ENCODE results near the gene TTC28.

- TF ChIP-seq POLR2A (IDR thresholded peaks at IDR 0.05), result no peak
- no peak for TF ChIP-seq CTCF (IDR thresholded peaks at IDR 0.05)
These were observed 658.3 kb downstream of the TTC28 start for GRCh38 chr22:28021116-28021997.

Measured in heart left ventricle (tissue), 13 donors.